Activated T-cell treated with anti-CD3 and anti-CD28 coated beads for 4 hours (primary cell): Measurements from ENCODE around the gene IRF9.

Experiments
- DNase-seq: peaks from one replicate; pipeline ENCODE4 v3.0.0-alpha.2; 2020

IRF9 gene

DNA sequence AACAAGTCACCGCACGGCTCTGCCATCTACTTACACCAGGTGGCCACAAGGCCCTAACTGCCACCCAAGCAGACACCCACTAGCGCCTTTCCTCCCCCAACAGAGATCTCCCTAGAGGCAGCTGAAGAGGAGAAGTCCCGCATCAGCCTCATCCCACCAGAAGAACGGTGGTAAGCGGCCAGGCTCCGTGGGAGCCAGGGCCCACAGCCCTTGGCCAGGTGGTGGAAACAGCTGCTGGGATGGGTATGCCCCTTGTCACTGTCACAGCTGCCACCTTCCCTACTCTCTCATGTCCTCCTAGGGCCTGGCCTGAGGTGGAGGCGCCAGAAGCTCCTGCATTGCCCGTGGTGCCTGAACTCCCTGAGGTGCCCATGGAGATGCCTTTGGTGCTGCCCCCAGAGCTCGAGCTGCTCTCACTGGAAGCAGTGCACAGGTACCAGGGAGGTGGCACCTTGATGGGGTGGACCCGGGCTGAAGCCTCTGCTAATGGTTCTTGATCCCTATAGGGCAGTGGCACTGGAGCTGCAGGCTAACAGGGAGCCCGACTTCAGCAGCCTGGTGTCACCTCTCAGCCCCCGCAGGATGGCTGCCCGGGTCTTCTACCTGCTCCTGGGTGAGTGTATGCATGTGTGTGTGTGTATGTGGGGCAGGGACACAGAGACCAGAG lies 18.4 kb downstream of the IRF9 start:
- no peak for DNase-seq

DNA sequence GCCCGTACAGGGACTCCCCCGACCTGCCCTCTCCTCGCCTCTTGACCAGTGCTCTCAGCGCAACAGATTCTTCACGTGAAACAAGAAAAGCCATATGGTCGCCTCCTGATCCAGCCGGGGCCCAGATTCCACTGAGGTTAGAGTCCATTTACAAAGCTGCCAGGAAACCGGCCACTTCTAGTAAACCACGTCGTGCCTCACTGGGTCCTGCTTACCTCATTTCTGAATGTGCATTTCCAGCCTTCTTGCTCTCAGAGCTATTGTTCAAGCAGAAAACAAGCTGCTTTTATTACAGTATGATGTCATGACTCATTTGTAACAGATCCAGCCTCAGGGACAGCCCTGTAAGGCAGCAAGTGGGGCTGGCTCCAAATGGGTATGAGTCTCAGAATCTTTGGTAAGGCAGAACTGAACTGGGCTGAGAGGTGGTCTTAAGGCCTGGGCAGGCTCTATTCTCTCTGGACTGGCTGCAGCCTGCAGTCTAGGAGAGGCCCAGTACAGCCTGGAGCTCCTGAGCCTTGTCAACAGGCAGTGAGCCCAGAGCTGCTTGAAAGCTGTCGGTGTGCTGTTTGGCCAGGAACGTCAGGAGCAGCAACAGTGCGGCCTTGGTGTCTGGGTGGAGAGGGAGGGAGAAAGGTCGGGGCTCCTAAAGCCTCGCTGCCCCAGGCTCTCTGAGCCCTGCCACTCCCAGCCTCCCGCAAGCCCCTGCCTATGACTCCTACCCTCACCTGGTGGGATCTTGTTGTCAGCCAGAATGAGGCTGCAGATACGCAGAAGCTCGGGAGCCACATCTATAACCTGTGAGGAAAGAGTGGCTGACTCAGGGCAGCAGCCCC lies 19.1 kb downstream of the IRF9 start:
- DNase-seq = no peak

DNA sequence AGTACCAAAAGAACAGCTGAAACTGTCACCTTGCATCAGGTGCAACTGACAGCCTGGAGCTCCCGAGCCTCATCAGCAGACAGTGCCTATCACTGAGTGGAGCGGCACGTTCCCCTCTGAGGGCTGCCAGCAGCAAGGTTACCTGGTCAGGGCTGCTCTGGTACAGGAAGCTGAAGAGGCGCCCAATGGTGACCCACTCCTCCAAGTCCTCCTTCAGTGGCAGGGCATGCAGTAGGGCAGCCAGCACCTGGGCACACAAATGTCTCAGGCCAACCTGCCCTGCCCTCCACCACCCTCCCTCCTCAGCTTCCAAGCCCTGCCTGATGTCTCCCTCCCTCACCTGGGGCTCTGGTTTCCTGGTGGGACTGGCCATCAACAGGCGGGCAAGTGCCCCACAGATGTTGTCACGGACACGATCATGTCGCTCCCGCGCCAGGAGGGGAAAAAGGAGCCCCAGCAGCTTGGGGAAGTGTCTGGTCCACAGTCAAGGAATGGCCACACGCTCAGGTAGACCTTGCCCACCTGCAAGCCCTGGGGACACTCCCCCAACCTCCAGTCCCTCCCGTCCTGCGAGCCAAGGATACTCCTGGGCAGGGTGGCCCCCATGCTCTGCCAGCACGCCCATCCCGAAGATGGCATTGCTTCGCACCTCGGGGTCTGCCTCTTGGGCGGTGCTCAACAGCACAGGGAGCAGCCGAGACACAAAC lies 20.5 kb downstream of the IRF9 start:
- DNase-seq = no peak

DNA sequence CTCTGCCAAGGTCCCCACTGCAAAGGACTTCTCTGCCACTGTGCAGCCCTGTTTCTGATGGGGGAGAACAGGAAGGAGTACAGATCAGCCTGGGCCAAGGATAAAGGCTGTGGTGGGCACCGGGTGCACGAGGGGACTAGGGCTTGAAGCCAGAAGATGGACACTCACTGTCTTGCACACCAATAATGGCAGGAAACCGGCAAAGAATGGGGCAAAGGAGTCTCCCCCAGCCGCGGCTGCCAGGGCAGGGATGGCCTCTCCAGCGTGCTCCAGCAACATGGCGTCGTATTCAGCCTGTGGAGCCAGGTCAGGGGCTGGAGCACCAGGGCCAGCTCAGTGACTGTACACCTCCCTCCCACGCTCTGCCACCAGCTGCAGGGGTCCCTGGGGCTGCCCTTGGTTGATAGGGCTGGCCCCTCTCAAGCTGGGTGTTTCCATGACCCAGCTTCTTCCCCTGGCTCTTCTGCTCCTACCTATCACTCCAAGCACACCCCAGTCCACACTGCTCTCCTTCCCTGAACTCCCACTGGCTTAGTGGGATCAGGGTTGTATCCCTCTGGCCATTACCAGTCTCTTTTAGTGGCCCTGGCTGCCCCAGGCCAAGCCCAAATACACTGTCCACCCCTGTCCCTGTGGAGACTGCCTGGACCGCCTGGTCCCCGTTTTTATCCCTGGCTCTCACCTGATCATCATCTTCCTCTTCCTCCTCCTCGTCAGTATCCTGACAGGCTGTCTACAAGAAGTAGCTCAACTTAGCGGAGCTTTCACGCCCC lies 21.2 kb downstream of the IRF9 start:
- DNase-seq = no peak

DNA sequence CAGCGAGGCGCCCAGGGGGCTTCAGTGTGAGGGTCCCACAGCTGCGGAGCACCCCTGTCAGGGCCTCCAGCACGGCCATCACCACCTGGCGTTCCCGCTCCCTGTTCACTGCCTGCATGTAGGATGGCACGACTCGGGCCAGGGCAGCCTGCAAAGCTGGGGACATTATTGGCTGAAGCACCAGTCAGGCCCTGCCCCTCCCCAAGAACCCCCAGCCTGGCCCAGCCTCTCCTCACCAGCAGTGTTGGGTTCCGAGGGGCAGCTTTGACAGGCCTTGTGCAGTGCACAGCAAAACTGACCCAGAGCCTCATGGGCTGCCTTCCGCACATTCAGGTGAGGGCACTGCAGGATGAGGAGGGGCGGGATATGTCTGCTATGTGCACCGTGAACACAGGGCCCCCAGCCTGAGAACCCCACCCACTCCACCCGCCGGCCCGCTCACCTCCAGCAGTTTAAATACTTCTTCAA lies 22.0 kb downstream of the IRF9 start:
- DNase-seq = no peak

DNA sequence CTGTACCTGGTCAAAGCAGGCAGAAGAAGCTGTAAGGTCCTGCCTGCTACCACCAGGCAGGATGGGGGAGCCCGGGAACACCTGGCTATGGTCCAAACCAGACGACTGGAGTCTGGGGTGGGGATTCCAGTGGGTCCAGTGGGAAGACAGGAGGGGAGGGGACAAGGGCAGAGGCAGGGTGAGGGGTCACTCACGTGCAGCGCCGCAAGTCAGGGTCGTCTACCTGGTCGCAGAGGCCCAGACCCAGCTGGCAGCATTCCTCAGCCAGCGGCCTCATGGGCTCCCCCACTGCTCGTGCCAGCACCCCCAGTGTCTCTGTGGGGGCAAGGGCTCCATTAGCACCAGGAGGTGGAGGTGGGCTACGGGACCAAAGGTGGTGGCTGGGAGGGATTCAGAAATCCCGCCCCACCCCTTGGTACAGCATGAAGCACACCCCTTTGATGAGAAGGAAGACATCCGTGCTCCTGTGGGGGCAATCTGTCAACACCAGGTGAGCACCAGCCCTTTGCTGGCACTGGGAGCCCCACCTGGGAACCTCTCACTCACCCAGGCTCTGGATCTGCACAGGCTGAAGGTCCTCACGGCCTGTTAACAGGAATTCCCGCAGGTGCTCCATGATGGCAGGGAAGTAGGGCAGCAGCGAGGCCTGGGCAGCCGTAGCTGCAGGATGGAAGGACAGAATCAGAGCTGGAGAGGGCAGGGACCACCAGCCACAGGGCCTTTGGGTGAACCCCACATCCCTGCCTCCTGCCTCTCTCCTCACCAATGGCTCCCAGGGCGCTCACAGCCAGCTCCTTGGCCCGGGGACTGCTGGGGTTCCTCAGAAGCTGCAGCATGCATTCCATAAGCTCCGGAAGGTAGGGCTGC lies 23.3 kb downstream of the IRF9 start:
- no peak for DNase-seq

DNA sequence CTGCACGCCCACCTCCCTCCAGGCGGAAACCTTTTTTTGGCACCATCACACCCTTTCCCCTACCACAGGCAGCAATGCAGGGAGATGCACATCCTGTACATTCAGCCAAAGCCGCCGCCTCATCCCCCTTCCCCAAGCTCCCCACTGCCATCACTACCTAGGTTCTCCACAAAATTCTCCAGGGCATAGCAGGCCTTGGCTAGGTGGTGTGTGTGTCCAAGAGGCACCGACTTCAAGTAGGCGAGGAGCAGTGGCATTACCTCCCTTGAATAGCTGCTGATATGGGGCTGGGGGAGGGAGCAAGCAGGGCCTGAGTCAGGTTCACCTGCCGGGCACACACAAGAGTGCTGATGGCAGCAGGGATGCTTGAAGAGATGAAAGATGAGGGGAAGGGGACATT lies 24.0 kb downstream of the IRF9 start:
- no peak for DNase-seq

DNA sequence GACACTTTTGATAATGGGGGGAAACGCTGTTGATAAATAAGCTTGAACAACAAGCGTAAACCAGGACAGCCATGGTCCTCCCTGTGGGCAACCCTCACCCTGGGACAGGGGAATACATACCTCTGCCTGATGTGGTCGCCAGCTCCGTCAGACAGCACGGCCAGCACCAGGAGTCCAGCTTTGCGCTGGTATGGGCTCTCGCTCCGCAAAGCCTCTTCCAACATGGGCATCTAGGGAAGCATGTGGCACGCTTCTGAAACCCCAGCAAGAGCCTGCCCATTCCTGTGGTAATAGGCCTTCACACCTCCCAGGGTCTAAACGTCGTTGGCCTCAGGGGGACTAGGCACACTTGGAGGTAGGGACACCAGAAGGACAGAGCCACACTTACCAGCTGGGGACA lies 24.7 kb downstream of the IRF9 start:
- DNase-seq = no peak

DNA sequence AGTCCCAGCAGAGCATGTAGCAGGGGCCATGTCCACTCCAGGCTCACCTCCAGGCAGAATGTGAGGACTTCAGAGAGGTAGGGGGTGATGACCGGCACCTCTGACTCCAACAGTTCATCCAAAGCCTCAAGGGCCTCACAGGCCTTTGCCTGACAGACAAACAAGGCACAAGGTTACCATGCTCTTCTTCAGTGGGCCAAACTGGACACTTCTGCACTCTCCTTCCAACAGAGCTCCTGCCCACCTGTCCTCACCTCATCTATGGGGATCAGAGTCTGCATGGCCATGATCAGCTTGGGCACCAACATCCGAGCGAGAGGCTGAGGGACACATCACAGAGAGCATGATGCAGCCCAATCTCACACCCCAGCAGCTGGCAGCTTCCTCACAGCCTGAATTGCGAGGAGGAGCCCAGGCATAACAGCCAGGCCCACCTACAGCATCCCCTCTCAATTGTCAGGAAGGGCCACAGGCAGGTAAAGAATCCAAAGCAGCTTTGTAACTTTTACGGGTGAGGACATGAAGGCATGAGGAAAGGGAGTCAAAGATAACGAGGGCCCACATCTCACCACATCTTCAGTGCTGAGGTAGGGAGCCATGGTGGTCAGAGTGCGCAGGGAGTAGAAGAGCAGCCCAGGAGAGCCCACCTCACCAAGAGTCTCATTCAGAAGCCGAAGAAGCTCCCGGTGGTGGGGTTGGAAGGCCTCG lies 25.9 kb downstream of the IRF9 start:
- no peak for DNase-seq

DNA sequence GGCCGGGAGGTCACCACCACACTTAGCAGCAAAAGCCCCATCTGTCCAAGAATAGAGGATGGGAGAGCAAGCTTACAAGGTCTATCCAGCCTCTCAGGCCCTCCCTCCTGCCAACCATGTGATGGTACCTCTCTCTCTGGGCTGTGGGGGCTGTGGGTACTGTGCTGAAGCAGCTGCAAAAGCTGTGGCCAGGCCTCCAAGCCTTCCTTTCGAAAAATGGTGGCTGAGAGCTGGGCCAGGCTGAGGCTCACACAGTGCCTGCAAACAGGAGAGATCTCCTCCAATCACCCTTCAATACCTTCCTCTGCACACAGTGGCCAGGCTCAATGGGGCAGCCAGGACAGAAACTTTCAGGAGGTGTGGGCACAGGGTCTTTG lies 26.5 kb downstream of the IRF9 start:
- no peak for DNase-seq

DNA sequence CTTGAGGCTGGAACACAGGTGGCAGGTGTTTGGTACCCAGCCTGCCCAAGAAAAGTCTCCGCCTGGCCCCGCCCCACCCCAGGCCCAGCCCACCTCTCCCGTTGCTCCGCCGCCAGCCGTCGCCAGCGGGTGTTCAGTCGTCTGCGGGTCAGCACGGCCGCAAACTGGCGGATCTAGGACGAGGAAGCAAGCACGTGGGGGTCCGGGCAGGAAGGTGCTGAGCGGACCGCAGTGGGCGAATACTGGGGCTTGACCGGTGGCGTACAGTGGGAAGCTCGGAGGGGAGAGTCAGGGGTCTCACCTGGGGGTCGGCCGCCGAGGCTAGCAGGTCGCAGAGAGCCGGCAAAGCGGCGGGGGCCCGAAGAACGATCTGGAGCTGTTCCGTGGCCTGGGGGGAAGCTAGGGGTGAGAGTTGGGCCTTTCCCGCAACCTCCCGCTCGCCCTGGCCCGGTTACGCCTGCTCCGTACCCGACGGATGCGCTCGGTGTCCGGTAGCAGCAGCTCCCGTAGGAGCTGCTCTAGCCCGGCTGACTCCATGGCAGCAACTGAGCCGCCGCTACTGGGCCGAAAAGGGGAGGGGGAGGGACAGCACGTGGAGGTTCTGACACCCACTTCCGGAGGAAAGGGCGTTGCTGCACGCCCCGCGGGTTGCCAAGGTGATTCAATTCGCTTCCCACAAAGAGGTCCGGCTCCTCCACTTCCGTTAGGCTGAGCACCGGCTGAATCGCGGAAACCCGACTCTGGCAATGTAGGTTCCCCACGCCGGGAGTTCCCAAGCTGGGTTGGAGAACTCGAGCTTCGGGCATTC lies 27.4 kb downstream of the IRF9 start, which contains the start of gene IPO4:
Gene IPO4, minus strand, starts transcription at position 566 of the 808 bp plus-strand sequence. Its CDS starts 29 bp downstream, at position 537.
- DNase-seq = peak; percentile 92

DNA sequence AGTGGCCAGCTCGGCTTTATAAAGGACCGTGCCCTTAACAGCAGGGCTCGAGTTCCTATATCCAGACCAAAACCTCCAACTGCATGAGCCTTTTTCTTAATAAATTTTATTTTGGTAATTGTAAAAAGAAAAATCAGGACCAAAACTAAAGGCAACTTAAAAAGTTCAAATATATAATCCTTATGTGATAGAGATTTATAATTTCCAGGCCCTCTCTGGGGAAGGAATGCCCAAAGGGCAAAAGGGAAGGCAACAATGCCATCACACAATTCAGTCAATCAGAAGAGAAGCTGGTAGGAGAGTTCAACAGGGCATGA lies 28.0 kb downstream of the IRF9 start:
- DNase-seq = no peak

DNA sequence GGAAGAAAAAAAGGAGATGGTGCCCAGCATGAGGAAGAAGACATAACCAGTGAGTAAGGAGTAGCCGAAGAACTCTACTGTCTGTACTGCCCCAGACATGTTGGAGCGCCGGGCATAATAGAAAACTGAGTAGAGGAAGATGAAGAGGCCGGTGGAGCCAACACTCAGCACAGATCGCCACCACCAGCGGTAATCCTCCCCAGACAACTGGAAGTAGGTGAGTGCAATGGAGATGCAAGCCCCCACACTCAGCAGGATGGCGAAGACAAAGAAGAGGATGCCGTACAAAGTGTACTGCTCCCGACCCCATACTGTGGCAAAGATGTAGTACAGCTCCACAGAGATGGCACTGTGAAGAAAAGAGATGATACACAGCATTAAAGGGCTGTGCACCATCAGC lies 28.4 kb downstream of the IRF9 start:
- no peak for DNase-seq

DNA sequence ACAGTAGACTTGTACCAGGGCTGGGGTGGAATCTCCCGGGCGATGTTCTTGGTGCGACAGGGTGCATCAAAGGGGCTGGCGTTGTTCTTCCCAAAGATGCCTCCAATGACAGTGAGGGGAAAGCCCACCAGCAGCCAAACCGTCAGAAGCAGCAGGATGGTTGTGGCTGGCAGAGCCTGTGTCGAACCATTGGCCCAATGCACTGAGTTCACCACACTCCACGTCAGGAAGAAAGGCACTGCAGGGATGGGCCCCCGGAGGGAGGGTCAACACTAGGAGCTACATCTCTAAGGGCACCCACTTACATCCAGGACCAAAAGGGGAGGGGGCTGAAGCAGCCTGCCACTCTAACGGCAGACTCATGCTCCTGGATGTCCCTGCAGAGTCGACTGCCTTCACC lies 29.4 kb downstream of the IRF9 start:
- DNase-seq = no peak

DNA sequence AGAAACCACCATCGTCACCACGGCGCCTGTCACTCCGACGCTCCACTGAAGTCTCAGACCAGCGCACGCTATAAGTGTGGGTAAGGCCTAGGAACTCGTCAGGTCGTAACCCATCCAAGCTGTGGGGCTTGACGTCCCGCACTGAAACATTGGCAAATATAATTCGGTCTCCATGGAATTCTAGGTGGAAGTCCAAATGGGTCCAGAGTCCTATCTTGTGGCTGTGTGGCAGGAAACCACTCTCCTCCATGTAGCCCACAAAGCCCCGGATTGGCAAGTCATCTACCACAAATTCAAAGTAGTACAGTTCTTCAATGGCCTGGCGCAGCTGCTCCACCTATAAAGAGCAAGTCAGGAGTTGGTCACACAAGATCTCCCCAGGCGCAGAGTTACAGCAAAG lies 31.9 kb downstream of the IRF9 start:
- no peak for DNase-seq

DNA sequence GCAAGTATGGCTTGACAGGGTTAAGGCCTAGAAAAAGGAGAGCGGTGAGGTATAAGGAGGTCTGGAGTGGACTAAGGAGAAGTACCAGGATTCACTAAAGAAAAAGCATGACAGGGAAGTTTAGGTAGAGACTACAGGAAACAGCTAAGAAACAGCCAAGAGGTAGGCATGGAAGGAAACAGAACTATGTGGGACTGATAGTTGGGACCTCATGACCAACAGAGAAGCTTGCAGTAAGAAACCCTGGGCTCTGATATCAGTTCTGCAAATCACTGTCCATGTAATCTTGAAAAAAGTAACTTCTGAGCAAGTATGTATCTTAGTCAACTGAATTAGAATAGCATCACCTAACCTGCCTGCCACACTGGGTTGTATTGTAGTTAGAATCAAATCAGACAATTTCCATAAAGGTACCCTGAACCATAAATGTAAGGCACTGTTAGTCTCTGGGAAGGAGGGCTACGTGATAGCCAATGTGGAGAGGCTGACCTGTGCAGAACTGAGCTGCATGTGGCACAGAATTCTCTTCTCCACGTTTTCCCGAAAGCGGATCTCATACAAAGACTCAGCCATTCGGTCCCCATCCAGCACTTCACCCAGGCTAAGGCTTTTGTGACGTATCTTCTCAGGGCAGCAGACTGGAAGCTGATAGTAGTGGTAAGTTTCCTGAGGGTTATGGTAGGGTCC lies 33.3 kb downstream of the IRF9 start:
- no peak for DNase-seq

DNA sequence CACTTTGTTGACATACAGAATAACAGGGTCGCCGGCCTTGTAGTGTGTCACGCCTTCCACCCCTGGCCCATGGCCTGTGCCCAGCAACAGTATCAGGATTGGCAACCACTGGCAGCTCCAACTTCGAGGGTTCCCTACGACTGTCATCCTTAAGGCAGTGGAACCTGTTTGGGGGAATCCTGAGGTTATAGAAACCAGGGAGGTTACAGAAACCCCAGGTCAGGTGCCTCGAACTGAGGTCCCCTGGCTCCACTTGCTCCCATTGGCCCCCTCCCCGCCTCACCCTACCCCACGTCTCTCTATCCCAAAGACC lies 33.8 kb downstream of the IRF9 start:
- no peak for DNase-seq

DNA sequence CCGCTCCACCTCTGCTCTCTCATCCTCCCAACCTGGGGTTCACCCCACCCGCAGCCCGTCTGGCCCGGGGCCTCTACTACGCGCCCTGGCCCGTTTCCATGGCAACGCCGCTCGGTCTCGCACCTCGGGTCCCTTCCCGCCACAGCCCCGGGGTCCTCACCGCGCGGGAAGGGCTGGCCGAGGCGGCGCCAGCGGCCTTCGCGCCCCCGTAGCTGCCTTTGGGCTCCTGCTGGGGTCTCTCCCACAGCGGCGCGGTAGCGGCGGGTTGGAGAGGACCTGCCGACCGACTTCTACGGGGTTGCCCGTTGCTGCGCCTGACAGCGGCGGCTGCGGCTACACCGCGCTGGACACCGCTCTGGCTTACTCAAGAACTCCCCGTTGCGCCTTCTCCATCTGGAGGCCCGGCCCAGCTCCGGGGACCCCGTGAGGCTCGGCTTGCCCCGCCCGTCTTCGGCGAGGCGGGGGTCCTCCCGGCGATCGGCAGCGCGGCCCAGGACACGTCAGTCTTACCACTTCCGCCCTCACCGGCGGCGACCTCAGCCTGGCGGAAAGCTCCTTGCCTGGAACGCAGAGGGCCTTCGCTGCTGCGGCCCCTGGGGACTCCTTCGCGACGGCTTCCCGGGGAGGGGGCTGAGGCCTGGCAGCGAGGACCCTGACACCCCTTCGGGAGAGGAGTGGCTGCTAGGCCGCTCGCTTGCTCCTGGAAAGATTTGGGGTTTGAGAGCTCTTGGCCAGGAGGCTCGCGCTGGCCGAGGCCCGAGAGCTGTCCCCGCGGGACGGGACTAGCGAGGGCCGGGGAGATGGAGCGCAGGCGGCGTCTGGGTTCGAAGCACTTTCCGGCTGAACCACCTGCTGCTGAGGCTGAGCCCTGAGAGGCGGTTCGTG lies 34.4 kb downstream of the IRF9 start, which contains the start of gene TM9SF1:
Gene TM9SF1, minus strand, starts transcription at position 256 of the 885 bp plus-strand sequence. CDS start 422 bp downstream, outside the sequence.
- DNase-seq = peak; percentile 79
